ELF-1 (cell line): Measurements from ENCODE around the gene PTTG1.
"Not testable (repeated sequence)": the region's sequence is repeated elsewhere in the genome, so short reads cannot be mapped to it uniquely, and the experiment has no call there.

ENCODE experiments used
- DNase-seq: peaks from one replicate; pipeline ENCODE4 v3.0.0-alpha.2; 2016; ENCODE audit warnings: low read depth, low spot score

Gene PTTG1

DNA sequence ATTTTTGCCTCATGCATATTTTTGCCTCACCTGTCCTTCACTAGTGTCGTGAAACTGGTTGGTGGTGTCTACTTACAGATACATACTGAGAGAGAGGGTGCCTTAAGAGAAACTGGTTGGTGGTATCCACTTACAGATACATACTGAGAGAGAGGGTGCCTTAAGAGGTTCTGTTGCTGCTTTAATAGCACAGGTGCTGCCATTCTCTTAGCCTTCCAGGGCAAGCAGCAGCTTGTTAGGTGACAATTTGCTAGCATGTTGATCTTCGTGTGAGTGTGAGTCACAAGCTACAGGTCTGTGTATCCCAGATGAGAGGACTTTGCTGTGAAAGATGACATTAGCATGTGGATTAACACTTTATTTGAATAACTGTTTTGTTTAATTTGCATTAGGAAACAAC lies 1.4 kb downstream of the PTTG1 start:
- DNase-seq = no peak

DNA sequence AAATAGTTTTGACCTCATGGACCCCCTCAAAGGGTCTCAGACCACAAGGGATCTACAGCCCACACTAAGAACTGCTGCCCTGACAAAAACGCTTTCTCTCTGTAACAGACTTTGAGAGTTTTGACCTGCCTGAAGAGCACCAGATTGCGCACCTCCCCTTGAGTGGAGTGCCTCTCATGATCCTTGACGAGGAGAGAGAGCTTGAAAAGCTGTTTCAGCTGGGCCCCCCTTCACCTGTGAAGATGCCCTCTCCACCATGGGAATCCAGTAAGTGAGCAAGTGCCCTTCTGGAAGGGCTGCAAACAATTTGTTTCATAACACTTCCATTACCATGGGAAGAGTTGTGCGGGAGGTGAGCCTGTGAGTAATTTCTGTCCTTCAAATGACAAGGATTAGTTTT lies 6.0 kb downstream of the PTTG1 start:
- DNase-seq = no peak

DNA sequence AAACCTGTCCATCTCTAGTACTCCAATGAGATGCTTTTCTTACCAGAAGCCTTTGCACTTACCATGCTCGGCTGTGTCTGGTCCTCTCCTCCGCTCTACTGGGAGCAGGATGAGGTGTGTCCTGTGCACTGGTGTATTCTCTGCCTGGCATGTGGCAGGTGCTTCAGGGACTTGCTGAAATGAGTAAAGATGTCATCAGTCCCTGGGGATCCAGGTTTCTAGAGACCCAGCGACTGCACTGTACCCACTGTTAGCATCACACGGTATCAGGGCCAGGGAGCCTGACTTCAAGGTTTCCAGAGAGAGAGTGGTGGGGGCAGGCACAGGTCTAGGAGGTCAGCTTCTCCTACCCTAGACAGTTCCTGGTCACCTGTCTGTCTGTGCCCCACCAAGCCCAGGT lies 10.5 kb downstream of the PTTG1 start:
- no peak for DNase-seq

GRCh38 chr5:160432787-160433186 lies 11.1 kb downstream of the PTTG1 start:
- DNase-seq = no peak

DNA sequence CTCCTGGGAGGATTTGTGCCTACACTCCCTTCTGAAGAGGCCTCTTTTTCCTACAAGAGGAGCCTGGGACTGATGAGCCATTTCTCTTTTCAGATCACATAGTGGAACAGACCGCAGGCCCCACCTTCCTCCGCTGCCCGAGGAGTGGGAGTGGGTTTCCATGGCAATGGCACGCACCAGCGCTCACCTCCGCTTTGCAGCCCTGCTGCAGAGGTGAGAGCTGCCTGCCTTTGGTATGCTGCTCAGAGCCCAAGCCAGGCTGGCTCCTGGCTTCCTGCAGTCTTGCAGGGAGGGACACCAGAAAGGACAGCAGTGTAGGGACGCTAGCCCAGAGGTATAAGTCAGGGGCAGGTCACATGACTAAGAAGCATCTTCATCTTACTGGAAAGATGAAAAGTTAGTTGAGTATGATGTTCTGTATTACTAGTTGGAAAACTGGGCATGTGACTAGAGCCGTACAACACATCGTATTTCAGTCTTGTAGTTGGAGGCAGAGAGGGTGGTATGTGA lies 12.4 kb downstream of the PTTG1 start:
- peak; percentile 64 for DNase-seq

DNA sequence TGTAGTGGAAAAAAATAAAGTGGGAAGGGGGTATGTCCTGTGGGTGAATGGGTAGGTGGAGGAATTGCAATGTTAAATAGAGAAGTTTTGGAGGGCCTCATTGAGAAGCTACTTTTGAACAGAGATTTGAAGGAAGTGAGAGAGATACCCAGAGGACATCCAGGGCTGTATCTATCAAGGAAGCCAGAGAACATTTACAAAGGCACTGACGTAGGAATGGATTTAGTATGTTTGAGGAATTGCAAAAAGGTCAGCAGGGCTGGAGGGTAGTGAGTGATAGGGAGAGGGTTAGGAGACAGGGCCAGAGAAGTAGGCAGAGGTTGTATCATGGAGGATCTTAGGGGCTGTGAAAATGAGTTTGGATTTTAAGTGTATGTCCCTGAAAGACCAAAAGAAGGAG lies 13.9 kb downstream of the PTTG1 start:
- DNase-seq = no peak

DNA sequence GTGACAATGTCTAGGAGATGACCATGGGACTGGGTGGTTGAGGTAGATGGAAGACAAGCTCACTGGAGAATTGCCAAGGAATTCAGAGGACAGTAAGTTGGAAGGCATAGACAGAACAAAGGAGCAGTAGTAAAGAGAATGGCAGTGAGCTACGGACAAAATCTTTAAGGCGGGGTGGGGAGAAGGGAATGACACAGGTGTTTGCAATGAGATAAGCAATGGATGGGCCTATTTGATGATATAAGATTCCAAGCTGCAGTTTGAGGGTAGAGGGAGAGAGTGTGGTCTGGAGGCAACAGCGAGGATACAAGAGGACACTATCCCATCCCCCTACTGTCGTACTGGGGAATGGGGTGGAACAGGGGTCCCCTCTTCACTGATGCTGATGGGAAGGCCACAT lies 14.4 kb downstream of the PTTG1 start:
- DNase-seq = no peak

DNA sequence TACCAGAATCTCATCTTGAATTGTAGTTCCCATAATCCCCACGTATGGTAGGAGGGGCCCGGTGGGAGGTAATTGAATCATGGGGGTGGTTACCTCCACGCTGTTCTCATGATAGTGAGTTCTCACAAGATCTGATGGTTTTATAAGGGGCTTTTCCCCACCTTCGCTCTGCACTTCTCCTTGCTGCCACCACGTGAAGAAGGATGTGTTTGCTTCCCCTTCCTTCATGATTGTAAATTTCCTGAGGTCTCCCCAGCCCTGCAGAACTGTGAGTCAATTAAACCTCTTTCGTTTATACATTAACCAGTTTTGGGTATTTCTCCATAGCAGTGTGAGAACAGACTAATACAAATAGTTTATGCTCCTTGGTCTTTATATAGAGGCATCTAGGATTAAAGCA lies 15.0 kb downstream of the PTTG1 start:
- not testable (repeated sequence) for DNase-seq

GRCh38 chr5:160437271-160437670 lies 15.6 kb downstream of the PTTG1 start:
- DNase-seq = no peak

DNA sequence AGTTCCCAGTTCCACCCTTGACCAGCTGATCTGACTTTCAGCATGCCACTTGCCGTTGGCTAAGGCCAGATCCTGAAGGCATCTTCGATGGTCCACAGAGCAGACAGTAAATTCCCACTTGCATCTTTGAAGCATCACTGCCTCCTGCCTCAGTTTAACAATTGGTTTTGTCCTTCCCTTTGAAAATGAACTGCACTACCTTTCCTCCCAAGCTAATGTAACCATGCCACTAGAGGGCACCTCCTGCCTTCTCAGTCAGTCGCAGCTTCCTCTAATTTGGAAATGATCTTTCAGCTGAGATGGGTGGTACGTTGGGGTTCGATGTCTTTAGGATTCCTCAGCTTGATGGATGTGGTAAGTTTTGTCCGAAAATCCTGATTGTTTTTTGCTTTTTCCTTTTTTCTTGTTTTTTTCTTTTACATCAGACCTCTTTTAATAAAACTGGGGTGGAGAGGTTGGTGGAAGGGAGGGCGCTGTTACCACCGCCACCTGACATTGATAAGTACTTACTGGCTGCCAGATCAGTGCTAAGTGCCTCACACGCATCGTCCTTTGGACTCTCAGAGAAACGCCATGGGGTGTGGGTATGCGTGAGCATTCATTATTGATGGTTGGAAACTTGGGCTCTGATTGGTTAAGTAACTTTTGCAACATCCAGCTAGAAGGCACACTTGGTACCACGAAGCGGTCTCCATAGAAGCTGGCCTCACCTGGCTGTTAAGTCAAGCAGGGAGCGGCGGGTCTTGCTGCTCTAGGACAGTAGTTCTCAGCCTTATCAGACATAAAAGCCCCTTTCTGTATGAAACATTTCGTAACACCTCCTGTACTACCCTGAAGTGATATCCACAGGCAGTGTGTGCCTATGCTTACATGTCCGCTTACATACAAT lies 16.9 kb downstream of the PTTG1 start:
- DNase-seq = peak; percentile 70

DNA sequence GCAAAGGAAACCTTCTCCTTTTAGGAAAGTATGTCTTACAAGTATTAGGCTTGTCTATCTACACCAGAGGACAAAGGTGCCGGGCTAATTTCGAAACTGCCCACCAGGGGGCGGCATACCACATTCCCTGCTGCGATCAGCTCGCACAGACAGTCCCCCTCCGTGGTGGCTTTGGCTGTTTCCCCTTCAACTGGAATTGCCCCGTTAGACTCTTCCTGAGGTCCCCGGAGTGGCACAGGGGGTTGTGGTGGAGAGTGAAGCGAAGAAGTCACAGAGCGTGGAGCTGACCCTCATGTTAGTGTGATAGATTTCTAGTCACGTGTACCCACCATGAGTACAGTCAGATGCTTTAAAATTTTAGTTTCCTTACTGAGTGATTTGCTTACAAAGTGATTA lies 17.5 kb downstream of the PTTG1 start:
- DNase-seq = peak; percentile 92

DNA sequence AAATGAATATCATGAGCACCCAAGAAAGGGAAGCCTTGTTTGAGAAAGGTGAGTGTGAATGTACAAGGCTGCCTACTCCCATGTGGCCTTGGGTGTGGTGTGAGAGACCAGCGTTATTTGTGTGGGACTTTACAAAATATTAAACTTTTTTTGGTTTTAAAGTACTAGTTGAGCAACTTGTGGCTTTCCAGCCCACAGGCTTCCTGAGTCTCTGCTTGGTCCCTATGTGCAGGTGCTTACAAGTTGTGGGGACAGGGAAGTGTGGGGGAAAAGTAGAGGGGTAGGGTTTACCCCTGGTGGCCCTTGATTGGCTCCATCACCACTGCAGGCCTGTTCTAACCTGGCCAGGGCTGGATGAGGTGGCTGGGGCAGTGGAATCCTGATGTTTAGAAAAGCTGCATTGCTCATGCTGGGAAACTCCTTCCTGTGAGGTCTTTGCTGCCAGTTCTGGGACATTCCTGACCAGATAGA lies 19.7 kb downstream of the PTTG1 start:
- DNase-seq = no peak

GRCh38 chr5:160442824-160443431 lies 21.3 kb downstream of the PTTG1 start:
- DNase-seq = no peak

GRCh38 chr5:160444407-160444806 lies 22.8 kb downstream of the PTTG1 start:
- DNase-seq = no peak

GRCh38 chr5:160445132-160445531 lies 23.5 kb downstream of the PTTG1 start:
- no peak for DNase-seq

- no peak for DNase-seq
Observed at GRCh38 chr5:160445751-160446150, 24.1 kb downstream of the PTTG1 start.

- DNase-seq = no peak
Observed at GRCh38 chr5:160448886-160449285, 27.2 kb downstream of the PTTG1 start.

GRCh38 chr5:160449458-160449857 lies 27.8 kb downstream of the PTTG1 start:
- DNase-seq = no peak

GRCh38 chr5:160450164-160450932 lies 28.7 kb downstream of the PTTG1 start:
- no peak for DNase-seq

DNA sequence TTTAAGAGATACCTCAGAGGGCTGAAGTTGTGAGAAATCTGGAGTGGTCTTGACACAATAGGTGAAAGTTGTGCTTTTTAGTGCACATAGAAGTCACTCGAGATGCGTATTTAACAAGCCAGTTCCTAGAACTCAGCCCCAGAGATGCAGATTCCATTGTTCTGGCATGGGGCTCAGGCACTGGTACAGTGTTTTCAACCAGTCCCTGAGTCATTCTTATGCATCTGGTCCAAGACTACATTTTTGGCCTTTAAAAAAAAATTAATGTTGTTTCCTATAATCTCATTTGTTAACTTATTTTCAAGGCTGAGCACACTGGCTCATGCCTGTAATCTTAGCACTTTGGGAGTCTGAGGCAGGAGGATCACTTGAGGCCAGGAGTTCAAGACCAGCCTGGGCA lies 29.6 kb downstream of the PTTG1 start:
- no peak for DNase-seq

GRCh38 chr5:160452036-160452435 lies 30.4 kb downstream of the PTTG1 start:
- DNase-seq = no peak

DNA sequence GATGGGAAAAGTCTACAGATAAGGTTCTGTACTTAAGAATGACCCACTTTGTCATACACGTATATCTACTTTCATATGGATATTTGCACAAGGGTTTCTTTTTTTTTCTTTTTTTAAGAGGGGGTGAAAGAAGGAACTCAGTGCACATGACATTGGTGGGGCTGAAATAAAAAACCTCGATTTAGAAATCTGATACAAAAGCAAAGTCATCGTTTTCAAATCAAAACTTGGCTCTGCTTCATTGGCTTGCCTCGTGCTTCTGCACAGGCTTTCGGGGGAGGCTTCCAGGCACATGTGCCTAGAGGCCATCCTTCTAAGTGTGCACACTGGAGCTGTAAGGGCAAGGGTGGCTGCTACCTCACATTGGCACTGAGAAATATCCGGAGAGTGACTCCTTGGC lies 31.1 kb downstream of the PTTG1 start:
- no peak for DNase-seq
